Activated CD4-positive, alpha-beta T cell treated with anti-CD3 and anti-CD28 coated beads for 48 hours (primary cell): ENCODE data around the gene MACO1.

Experiments used
- DNase-seq: peaks from one replicate; pipeline ENCODE4 v3.0.0-alpha.2; 2020

MACO1 gene

DNA sequence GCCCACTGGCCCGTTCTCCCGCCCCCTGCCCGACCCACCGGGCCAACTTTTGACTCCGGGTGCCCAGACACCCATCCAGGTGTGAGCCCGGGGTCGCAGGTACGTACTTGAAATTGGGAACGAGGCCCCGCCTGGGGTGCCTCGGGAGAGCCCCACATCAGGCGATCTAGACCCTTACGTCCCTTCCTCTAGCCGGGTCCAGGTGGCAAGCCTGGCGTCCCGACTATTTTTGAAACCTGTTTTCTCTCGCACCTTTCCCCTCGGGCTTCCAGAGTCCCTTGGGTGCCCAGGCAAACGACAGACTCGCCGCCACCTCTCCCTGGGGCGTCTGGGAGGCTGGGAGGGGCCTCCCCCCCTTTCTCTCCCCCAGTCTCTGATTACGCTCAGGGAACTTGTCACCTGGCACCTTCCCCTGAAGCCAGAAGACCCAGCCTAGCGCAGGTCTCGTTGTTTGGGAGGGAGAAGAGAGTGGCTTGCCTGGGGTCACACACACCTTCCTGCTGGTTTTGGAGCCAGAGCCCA lies 113.6 kb downstream of the MACO1 start:
- DNase-seq: no peak

DNA sequence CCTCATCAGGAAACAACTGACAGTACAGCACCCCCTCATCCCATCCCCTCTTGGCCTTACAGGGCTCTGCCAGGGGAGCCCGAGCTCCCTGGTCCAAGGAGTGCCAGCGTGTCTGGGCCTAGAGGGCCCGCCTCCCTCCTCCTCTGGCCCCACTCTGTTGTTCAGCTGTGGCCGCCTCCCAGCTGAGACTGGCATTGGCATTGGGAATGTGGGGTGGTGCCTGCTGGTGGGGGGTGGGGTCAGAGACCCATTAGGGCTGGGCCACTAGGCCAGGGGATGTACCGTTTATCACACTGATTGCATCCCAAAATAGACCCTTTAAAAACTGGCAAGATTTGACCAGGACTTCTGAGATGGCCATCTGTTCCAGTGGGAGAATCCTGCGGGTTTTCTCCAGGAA lies 114.1 kb downstream of the MACO1 start:
- DNase-seq: no peak

DNA sequence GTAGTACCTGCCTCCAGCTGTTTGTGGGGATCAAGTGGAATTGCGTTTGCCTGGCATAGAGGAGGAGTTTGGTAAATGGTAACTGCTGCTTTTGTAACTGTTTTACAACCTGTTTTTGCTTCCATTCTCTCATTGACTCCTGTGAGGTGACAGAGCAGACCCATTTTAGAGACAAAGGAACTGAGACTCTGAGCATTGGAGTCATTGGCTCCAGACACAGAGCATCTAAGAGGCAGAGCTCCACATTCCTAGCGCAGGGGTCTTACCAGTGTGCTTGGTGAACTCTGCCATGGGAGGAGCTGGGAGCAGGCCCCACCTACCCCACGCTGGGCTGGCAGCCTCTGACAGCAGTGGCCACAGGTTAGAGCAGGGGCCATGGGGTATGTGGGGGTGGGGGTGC lies 115.1 kb downstream of the MACO1 start:
- no peak for DNase-seq

DNA sequence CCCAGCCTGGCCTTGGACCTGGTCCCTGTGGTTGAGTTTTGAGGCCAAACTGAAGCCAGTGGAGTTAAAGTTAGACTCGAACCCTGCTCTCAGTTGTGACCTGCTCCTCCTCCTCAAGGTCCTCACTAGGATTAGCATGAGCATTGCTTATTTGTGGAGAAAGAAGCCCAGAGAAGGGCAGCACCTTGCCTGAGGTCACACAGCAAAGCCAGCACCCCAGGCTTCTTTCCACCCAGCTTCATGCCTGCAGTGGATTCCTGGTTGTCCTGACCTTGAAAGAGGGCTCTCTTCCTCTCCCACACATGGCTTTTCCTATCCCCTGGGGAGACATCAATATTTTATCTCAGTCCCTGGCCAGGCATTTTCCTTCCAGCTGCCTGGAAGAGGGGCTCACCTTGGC lies 115.5 kb downstream of the MACO1 start:
- no peak for DNase-seq

DNA sequence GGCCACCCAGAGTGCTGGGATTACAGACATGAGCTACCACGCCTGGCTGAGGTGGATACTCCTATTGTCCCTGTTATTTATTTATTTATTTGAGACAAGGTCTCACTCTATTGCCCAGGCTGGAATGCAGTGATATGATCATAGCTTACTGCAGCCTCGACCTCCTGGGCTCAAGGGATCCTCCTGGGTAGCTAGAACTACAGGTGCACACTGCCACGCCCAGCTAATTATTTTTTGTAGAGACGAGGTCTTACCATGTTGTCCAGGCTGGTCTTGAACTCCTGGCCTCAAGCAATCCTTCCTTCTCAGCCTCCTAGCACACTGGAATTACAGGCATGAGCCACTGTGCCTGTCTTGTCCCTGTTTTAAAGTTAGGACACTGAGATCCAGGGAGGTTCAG lies 117.9 kb downstream of the MACO1 start:
- DNase-seq: no peak

DNA sequence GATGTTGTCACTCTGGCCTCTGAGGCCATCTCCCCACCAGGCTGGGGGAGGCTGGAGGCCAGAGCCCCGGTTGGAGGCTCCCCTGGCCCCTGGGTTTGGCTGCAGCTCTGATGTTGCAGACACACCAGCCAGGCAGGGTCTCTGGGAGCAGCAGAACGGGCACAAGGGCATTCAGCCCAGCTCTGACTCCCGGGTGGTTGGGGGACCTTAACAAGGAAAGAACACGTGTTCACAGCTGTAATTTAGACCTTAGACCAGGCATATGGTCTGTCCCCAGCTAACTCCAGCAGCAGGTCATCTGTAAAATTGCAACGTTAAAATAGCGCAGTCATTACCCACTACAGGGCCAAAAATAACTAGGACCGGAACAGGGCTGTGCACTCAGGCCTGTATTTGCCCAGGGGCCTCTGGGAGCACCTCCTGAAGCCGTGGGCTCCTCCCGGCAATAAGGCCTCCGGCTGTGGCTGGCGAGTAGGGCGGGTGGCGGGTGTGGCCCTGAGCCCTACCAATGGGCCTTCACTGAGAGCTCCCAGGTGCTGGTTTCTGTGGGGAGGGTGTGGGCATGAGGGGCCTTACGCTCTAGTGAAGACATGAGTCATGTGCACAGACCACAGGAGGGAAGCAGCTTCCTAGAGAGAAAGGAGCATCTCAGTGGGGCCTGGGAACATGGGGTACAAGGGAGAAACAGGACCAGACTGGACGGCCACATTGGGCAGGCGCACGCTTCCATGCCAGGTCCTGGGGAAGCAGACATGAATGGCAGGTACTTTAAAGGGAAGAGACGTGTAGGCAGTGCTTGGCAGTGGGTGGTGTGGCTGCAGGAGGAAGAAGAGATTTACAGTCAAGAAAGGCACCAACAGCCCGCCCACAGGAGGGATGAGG lies 118.8 kb downstream of the MACO1 start:
- peak; percentile 92 for DNase-seq
